Measurements from ENCODE around the gene HP.

The HP gene

GRCh38 chr16:72033437-72033836 is 20.9 kb upstream of the HP start:
- in situ Hi-C loops (cut with HindIII; ENCODE audit: low pct_ligation_motif_present, low sequenced_read_pairs): no loop called here
- Histone ChIP-seq H3K27me3 (replicated peaks) (no peaks in the 10 kb centered on the region), H3K4me3 (ENCODE audit: low read depth, low read length) (no peak overlapping the region), H3K27ac (no peak overlapping the region), H3K36me3 (replicated peaks) (no peaks in the 10 kb centered on the region)
- no peak for TF ChIP-seq CTCF (IDR thresholded peaks at IDR 0.05; ENCODE audit: low read depth, low read length, missing control alignments)
- no peak for DNase-seq

GRCh38 chr16:72036098-72036497 is 18.2 kb upstream of the HP start:
- no peak overlapping the region for H3K27ac ChIP-seq
- no peak overlapping the region for H3K4me3 ChIP-seq (ENCODE audit: low read depth, low read length)
- in situ Hi-C loops (cut with HindIII; ENCODE audit: low pct_ligation_motif_present, low sequenced_read_pairs): no loop called here
- no peak for TF ChIP-seq CTCF (IDR thresholded peaks at IDR 0.05; ENCODE audit: low read depth, low read length, missing control alignments)
- no peaks in the 10 kb centered on the region for H3K36me3 ChIP-seq (replicated peaks)
- H3K27me3 ChIP-seq (replicated peaks): no peaks in the 10 kb centered on the region
- no peak for DNase-seq

- no peak for TF ChIP-seq CTCF (IDR thresholded peaks at IDR 0.05; ENCODE audit: low read depth, low read length, missing control alignments)
- Histone ChIP-seq H3K27me3 (replicated peaks) (no peaks in the 10 kb centered on the region), H3K27ac (no peak overlapping the region), H3K36me3 (replicated peaks) (no peaks in the 10 kb centered on the region), H3K4me3 (ENCODE audit: low read depth, low read length) (no peak overlapping the region)
- in situ Hi-C loops (cut with HindIII; ENCODE audit: low pct_ligation_motif_present, low sequenced_read_pairs): no loop called here
- no peak for DNase-seq
These were observed 12.1 kb upstream of the HP start for GRCh38 chr16:72042157-72042660.

- in situ Hi-C loops (cut with HindIII; ENCODE audit: low pct_ligation_motif_present, low sequenced_read_pairs): no loop called here
- Histone ChIP-seq H3K27me3 (replicated peaks) (no peaks in the 10 kb centered on the region), H3K27ac (no peak overlapping the region), H3K36me3 (replicated peaks) (no peaks in the 10 kb centered on the region), H3K4me3 (ENCODE audit: low read depth, low read length) (no peak overlapping the region)
- DNase-seq: no peak
- no peak for TF ChIP-seq CTCF (IDR thresholded peaks at IDR 0.05; ENCODE audit: low read depth, low read length, missing control alignments)
These were observed 11.2 kb upstream of the HP start for GRCh38 chr16:72043058-72043457.

GRCh38 chr16:72043539-72043938 is 10.8 kb upstream of the HP start:
- in situ Hi-C loops (cut with HindIII; ENCODE audit: low pct_ligation_motif_present, low sequenced_read_pairs): no loop called here
- DNase-seq: no peak
- Histone ChIP-seq H3K36me3 (replicated peaks) (no peaks in the 10 kb centered on the region), H3K4me3 (ENCODE audit: low read depth, low read length) (no peak overlapping the region), H3K27ac (no peak overlapping the region), H3K27me3 (replicated peaks) (no peaks in the 10 kb centered on the region)
- TF ChIP-seq CTCF (IDR thresholded peaks at IDR 0.05; ENCODE audit: low read depth, low read length, missing control alignments): no peak

- no peak for TF ChIP-seq CTCF (IDR thresholded peaks at IDR 0.05; ENCODE audit: low read depth, low read length, missing control alignments)
- in situ Hi-C loops (cut with HindIII; ENCODE audit: low pct_ligation_motif_present, low sequenced_read_pairs): no loop called here
- Histone ChIP-seq H3K27ac (no peak overlapping the region), H3K27me3 (replicated peaks) (no peaks in the 10 kb centered on the region), H3K36me3 (replicated peaks) (no peaks in the 10 kb centered on the region), H3K4me3 (ENCODE audit: low read depth, low read length) (no peak overlapping the region)
- DNase-seq: no peak
These were observed 10.0 kb upstream of the HP start for GRCh38 chr16:72044296-72044695.
